Chondrocyte (in vitro differentiated cells): ENCODE results near the gene IL36B. TPM values are rescaled to one million over a fixed set of nuclear protein-coding genes. Genes with fewer than 3 reads are reported as not detected.

Experiments used
- DNase-seq: peaks from one replicate; pipeline ENCODE4 v3.0.0; 2021; ENCODE audit warnings: mixed read lengths, low spot score
- H3K27ac Mint-ChIP-seq: one replicate; pipeline ENCODE4 v1.8.0; 2021; ENCODE audit warnings: mild to moderate bottlenecking, moderate library complexity, mixed read lengths; ENCODE audit not compliant: unreplicated experiment
- H3K27me3 Mint-ChIP-seq: 2 replicates; pipeline ENCODE4 v1.8.0; 2021; ENCODE audit warnings: low read depth, mixed read lengths
- H3K36me3 Mint-ChIP-seq: 2 replicates; pipeline ENCODE4 v1.8.0; 2021; ENCODE audit warnings: low read depth, mixed read lengths
- H3K4me1 Mint-ChIP-seq: 2 replicates; pipeline ENCODE4 v1.8.0; 2021; ENCODE audit warnings: low read depth, mild to moderate bottlenecking, mixed read lengths
- H3K4me3 Mint-ChIP-seq: one replicate; pipeline ENCODE4 v1.8.0; 2021; ENCODE audit warnings: mild to moderate bottlenecking, moderate library complexity, mixed read lengths; ENCODE audit not compliant: unreplicated experiment
- H3K9me3 Mint-ChIP-seq: 2 replicates; pipeline ENCODE4 v1.8.0; 2021; ENCODE audit warnings: low read depth, mixed read lengths
- total RNA-seq: library from RNA; stranded (reverse); gene quantifications from 3 replicates; pipeline ENCODE4 v1.2.1, GENCODE V29; 2021
- TF ChIP-seq, protein P1 (sequence below): fragments of 200-600 bp; sonication (generic); IDR thresholded peaks from 2 replicates; pipeline ENCODE4 v1.5.0; 2021; ENCODE audit warnings: antibody characterized with exemption, mild to moderate bottlenecking, moderate library complexity

Gene IL36B
- total RNA-seq, 1 donor from 2014 or later: not detected

GRCh38 chr2:113002677-113003076 is 50.0 kb downstream of the IL36B start:
- Mint-ChIP-seq H3K9me3 (peaks cover 21% of the 10 kb centered on the region), H3K4me1 (no peaks in the 10 kb centered on the region), H3K4me3 (no peak overlapping the region), H3K27me3 (peaks cover 23% of the 10 kb centered on the region), H3K27ac (no peak overlapping the region), H3K36me3 (no peaks in the 10 kb centered on the region)
- DNase-seq: no peak
- TF ChIP-seq, protein P1, sequence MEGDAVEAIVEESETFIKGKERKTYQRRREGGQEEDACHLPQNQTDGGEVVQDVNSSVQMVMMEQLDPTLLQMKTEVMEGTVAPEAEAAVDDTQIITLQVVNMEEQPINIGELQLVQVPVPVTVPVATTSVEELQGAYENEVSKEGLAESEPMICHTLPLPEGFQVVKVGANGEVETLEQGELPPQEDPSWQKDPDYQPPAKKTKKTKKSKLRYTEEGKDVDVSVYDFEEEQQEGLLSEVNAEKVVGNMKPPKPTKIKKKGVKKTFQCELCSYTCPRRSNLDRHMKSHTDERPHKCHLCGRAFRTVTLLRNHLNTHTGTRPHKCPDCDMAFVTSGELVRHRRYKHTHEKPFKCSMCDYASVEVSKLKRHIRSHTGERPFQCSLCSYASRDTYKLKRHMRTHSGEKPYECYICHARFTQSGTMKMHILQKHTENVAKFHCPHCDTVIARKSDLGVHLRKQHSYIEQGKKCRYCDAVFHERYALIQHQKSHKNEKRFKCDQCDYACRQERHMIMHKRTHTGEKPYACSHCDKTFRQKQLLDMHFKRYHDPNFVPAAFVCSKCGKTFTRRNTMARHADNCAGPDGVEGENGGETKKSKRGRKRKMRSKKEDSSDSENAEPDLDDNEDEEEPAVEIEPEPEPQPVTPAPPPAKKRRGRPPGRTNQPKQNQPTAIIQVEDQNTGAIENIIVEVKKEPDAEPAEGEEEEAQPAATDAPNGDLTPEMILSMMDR: no peak

DNA sequence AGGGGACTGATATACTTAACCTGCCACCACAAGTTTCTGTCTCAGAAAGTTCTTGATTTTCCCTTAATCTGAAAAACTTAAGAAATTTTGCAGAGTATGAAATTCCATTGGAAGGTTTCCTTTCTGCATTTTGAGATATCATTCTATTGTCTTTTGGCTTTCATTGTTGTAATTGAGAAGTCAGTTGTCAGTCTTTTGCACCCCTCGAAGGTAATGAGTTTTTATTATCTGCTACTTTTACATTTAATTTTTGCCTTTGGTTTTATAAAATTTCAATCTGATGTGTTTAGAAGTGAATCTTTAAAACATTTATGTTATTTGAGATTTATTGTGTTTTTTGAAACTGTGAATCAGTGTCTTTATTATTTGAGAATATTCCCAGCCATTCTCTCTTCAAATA is 52.2 kb downstream of the IL36B start:
- Mint-ChIP-seq H3K4me3 (no peak overlapping the region), H3K27ac (no peak overlapping the region), H3K4me1 (no peaks in the 10 kb centered on the region), H3K9me3 (peaks cover 21% of the 10 kb centered on the region), H3K27me3 (peaks cover 10% of the 10 kb centered on the region), H3K36me3 (no peaks in the 10 kb centered on the region)
- no peak for DNase-seq
- TF ChIP-seq, protein P1: no peak

DNA sequence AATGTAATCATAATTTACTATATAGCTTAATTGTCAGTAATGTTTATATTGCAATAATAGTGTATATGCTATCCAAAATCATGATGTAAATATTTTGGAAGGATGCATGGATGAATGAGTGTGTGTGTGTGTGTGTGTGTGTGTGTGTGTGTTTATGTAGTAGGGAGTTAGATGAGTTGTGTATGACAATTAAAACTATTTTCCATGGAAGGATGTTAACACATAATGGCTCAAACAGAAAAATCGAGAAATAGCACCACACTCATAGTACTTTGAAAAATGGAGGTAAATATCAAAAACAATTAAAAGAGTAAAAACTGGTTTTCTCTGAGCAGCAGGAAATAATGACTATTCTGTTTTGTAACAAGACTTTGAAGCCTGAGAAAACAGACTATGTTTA is 55.5 kb downstream of the IL36B start:
- peaks cover 28% of the 10 kb centered on the region for H3K9me3 Mint-ChIP-seq
- H3K4me3 Mint-ChIP-seq: no peak overlapping the region
- peaks cover 3% of the 10 kb centered on the region for H3K36me3 Mint-ChIP-seq
- peaks cover 25% of the 10 kb centered on the region for H3K27me3 Mint-ChIP-seq
- no peaks in the 10 kb centered on the region for H3K4me1 Mint-ChIP-seq
- TF ChIP-seq, protein P1: no peak
- DNase-seq: no peak
- no peak overlapping the region for H3K27ac Mint-ChIP-seq

DNA sequence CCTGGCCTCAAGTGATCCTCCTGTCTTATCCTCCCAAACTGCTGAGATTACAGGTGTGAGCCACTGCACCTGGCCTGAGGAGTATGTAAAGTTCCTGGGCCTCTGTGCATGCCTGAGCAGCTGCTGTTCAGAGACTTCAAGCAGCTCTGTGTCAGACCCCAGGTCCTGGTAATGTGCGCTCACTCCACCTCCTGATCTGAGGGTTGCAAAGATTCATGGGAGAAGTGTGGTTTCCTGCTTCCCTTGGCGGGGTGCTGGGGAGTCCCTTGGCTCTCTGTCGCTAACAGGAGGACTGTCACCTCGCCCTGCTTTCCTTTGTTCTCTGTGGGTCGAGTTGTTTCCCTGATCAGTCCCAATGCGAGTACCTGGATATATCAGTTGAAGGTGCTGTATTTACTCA is 56.0 kb downstream of the IL36B start:
- H3K4me3 Mint-ChIP-seq: no peak overlapping the region
- H3K9me3 Mint-ChIP-seq: peaks cover 28% of the 10 kb centered on the region
- peaks cover 29% of the 10 kb centered on the region for H3K27me3 Mint-ChIP-seq
- TF ChIP-seq, protein P1: no peak
- H3K27ac Mint-ChIP-seq: no peak overlapping the region
- H3K4me1 Mint-ChIP-seq: no peaks in the 10 kb centered on the region
- no peak for DNase-seq
- H3K36me3 Mint-ChIP-seq: peaks cover 4% of the 10 kb centered on the region

GRCh38 chr2:112995346-112995920 is 57.2 kb downstream of the IL36B start:
- no peak overlapping the region for H3K4me3 Mint-ChIP-seq

More at GRCh38 chr2:112995346-112995920, 57.2 kb downstream of the IL36B start:
- no peak overlapping the region for H3K27ac Mint-ChIP-seq
- peaks cover 26% of the 10 kb centered on the region for H3K9me3 Mint-ChIP-seq
- H3K27me3 Mint-ChIP-seq: peaks cover 30% of the 10 kb centered on the region
- DNase-seq: no peak
- TF ChIP-seq, protein P1: no peak
- H3K4me1 Mint-ChIP-seq: no peaks in the 10 kb centered on the region
- H3K36me3 Mint-ChIP-seq: peaks cover 4% of the 10 kb centered on the region
